ENCODE measurements around the gene PNLIPRP2.

Gene PNLIPRP2

GRCh38 chr10:116590590-116591444, 29.9 kb upstream of the PNLIPRP2 start, which contains the start of gene PNLIPRP1:
PNLIPRP1 (plus strand) TSS chr10:116590959; CDS start chr10:116591130, 171 bp downstream.
- no peak for TF ChIP-seq CTCF (IDR thresholded peaks at IDR 0.05)
- intact Hi-C loops (cut with DNase I; ENCODE audit: low total_unique reads), result no loop called here

GRCh38 chr10:116593139-116593740, 27.5 kb upstream of the PNLIPRP2 start:
- DNase-seq, result no peak
- Histone ChIP-seq H3K27ac (no peak overlapping the region), H3K27me3 (peaks cover 0 to 4% of the 10 kb centered on the region in 2 donors), H3K9me3 (no peaks in the 10 kb centered on the region), H3K36me3 (no peaks in the 10 kb centered on the region), H3K4me3 (no peak overlapping the region), H3K4me1 (no peaks in the 10 kb centered on the region)
- TF ChIP-seq CTCF (IDR thresholded peaks at IDR 0.05), result no peak
- intact Hi-C loops (cut with DNase I; ENCODE audit: low total_unique reads), result no loop called here

More at GRCh38 chr10:116590590-116591444, 29.9 kb upstream of the PNLIPRP2 start, which contains the start of gene PNLIPRP1:
- no peaks in the 10 kb centered on the region for H3K4me1 ChIP-seq
- peaks cover 0 to 4% of the 10 kb centered on the region in 2 donors for H3K27me3 ChIP-seq
- H3K36me3 ChIP-seq, result no peaks in the 10 kb centered on the region
- no peak for DNase-seq
- H3K27ac ChIP-seq, result no peak within 1 kb of the TSS
- no peaks in the 10 kb centered on the region for H3K9me3 ChIP-seq
- no peak within 1 kb of the TSS for H3K4me3 ChIP-seq

GRCh38 chr10:116594525-116595035, 26.2 kb upstream of the PNLIPRP2 start:
- Histone ChIP-seq H3K4me3 (no peak overlapping the region), H3K4me1 (no peaks in the 10 kb centered on the region), H3K36me3 (no peaks in the 10 kb centered on the region), H3K27me3 (peaks cover 0 to 6% of the 10 kb centered on the region in 2 donors), H3K9me3 (no peaks in the 10 kb centered on the region), H3K27ac (no peak overlapping the region)
- TF ChIP-seq CTCF (IDR thresholded peaks at IDR 0.05), result no peak
- no peak for DNase-seq
- intact Hi-C loops (cut with DNase I; ENCODE audit: low total_unique reads), result no loop called here

- no peak for TF ChIP-seq CTCF (IDR thresholded peaks at IDR 0.05)
- DNase-seq, result no peak
- intact Hi-C loops (cut with DNase I; ENCODE audit: low total_unique reads), result no loop called here
These were observed 24.7 kb upstream of the PNLIPRP2 start for GRCh38 chr10:116596062-116596461.

GRCh38 chr10:116597543-116597942, 23.2 kb upstream of the PNLIPRP2 start:
- Histone ChIP-seq H3K9me3 (no peaks in the 10 kb centered on the region), H3K4me1 (no peaks in the 10 kb centered on the region), H3K4me3 (no peak overlapping the region), H3K27ac (no peak overlapping the region), H3K27me3 (peaks cover 0 to 2% of the 10 kb centered on the region in 2 donors), H3K36me3 (no peaks in the 10 kb centered on the region)
- intact Hi-C loops (cut with DNase I; ENCODE audit: low total_unique reads), result no loop called here
- no peak for TF ChIP-seq CTCF (IDR thresholded peaks at IDR 0.05)
- no peak for DNase-seq

More at GRCh38 chr10:116596062-116596461, 24.7 kb upstream of the PNLIPRP2 start:
- Histone ChIP-seq H3K27ac (no peak overlapping the region), H3K9me3 (no peaks in the 10 kb centered on the region), H3K27me3 (peaks cover 0 to 6% of the 10 kb centered on the region in 2 donors), H3K4me1 (no peaks in the 10 kb centered on the region), H3K36me3 (no peaks in the 10 kb centered on the region), H3K4me3 (no peak overlapping the region)
